Ovary (tissue), 3 donors: Measurements from ENCODE around the gene ADCY5.

ENCODE experiments used
- POLR2A ChIP-seq: fragments of 450-650 bp; IDR thresholded peaks from one replicate; pipeline ENCODE4 v1.6.1; 2017; ENCODE audit warnings: antibody characterized with exemption, mild to moderate bottlenecking, moderate library complexity
- TF ChIP-seq, protein P1 (sequence below), 3 donors: fragments of 450-650 bp in 2 of 3; fragments of 200-600 bp in 1 of 3; IDR thresholded peaks; one replicate each; pipeline versions ENCODE4 v1.5.1 to v1.8.0; 2016 to 2022; ENCODE audit warnings: antibody characterized with exemption in 3 of 3, mild to moderate bottlenecking in 1 of 3
- donor health status: DM: no; HTN: no; CAD: no.

DNA sequence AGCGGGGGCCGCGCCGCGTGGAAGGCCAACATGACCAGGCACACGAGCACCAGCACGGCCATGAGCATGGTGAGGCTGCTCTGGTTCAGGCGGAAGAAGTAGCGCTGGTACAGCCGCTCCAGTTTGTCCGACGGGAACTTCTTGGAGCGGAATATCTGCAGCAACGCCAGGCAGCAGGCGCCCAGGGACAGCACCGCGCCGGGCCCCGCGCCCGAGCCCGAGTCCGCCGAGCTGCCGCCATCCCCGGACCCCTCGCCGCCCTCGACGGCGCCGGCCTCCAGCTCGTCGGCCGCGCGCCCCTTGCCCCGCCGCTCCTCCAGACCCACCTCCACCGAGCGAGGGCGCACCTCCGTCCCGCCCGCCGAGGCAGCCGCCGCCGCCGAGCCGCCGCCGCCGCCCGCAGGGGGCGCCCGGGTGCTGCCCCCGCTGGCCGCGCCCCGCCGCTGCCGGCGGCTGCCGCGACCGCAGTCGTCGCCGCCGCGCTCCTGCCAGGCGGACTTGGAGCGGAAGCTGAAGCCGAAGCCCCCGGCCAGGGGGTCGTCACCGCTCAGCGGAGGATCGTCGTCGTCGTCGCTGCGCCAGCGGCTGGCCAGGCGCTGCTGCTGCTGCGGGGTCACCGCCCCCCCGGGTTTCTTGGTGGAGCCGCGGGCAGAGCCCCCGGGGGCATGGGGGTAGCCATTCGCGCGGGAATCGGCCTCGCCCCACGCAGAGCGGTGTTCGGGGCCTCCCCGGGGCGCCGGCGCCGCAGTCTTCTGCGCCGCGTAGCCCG, 957 bp downstream of the ADCY5 start:
- TF ChIP-seq, protein P1, sequence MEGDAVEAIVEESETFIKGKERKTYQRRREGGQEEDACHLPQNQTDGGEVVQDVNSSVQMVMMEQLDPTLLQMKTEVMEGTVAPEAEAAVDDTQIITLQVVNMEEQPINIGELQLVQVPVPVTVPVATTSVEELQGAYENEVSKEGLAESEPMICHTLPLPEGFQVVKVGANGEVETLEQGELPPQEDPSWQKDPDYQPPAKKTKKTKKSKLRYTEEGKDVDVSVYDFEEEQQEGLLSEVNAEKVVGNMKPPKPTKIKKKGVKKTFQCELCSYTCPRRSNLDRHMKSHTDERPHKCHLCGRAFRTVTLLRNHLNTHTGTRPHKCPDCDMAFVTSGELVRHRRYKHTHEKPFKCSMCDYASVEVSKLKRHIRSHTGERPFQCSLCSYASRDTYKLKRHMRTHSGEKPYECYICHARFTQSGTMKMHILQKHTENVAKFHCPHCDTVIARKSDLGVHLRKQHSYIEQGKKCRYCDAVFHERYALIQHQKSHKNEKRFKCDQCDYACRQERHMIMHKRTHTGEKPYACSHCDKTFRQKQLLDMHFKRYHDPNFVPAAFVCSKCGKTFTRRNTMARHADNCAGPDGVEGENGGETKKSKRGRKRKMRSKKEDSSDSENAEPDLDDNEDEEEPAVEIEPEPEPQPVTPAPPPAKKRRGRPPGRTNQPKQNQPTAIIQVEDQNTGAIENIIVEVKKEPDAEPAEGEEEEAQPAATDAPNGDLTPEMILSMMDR (IDR thresholded peaks at IDR 0.05), result peak in 1 of 3 donors; percentile 32
- no peak for TF ChIP-seq POLR2A
